Activated CD4-positive, alpha-beta T cell treated with anti-CD3 and anti-CD28 coated beads, Interleukin-2, amount 50 U/mL, for 1 hour (primary cell): ENCODE results near the gene EIF1B.

Source experiments
- DNase-seq: peaks from one replicate; pipeline ENCODE4 v3.0.0-alpha.2; 2020

The EIF1B gene

GRCh38 chr3:40355410-40355809 is 45.9 kb downstream of the EIF1B start:
- no peak for DNase-seq

- no peak for DNase-seq
Observed at GRCh38 chr3:40358454-40358853, 48.9 kb downstream of the EIF1B start.
